ENCODE data around the gene ATPAF2. TPM values are rescaled to one million over a fixed set of nuclear protein-coding genes. Genes with fewer than 3 reads are reported as not detected.

Gene ATPAF2
- total and polyA plus RNA-seq, 2 experiments from 2014 or later, result 24.3 to 25.7 TPM

- peaks cover 18% of the 10 kb centered on the region for H3K79me2 ChIP-seq (replicated peaks; ENCODE audit: insufficient read depth)
These were observed 7.0 kb downstream of the ATPAF2 start for GRCh38 chr17:18031955-18032354.

GRCh38 chr17:18028952-18029540, 9.9 kb downstream of the ATPAF2 start:
- Histone ChIP-seq H3K36me3 (ENCODE audit: insufficient read depth) (no peaks in the 10 kb centered on the region), H3F3A (replicated peaks; ENCODE audit: low read depth) (no peaks in the 10 kb centered on the region), H3K4me2 (no peak overlapping the region), H3K27ac (ENCODE audit: low read depth) (no peak overlapping the region), H3K4me3 (no peak overlapping the region), H3K79me2 (replicated peaks; ENCODE audit: insufficient read depth) (peaks cover 9% of the 10 kb centered on the region; the same call in 1 of the 2 replicates), H3K9me2 (ENCODE audit: insufficient read depth) (no peaks in the 10 kb centered on the region), H3K27me3 (ENCODE audit: insufficient read depth) (no peaks in the 10 kb centered on the region), H2AFZ (no peak overlapping the region), H4K20me1 (replicated peaks; ENCODE audit: insufficient read depth) (no peaks in the 10 kb centered on the region), H3K4me1 (ENCODE audit: insufficient read depth) (no peaks in the 10 kb centered on the region)
- Mint-ChIP-seq H3K9me3 (no peaks in the 10 kb centered on the region), H3K4me3 (no peak overlapping the region), H3K27me3 (ENCODE audit: insufficient read depth, low read depth, poor library complexity) (peaks cover 4% of the 10 kb centered on the region), H3K36me3 (ENCODE audit: low read depth) (no peaks in the 10 kb centered on the region), H3K27ac (no peak overlapping the region), H3K4me1 (no peaks in the 10 kb centered on the region; the same call in 2 of the 3 replicates)
- DNase-seq (ENCODE audit: low spot score) (no peak), ATAC-seq (no peak)
- TF ChIP-seq EZH2phosphoT487 (IDR thresholded peaks at IDR 0.05; ENCODE audit: unreplicated experiment) (no peak), ZNF331 (CRISPR knock-in tag; IDR thresholded peaks at IDR 0.05; ENCODE audit: low read depth) (no peak), ZNF462 (CRISPR knock-in tag; IDR thresholded peaks at IDR 0.05) (no peak), NANOG (IDR thresholded peaks at IDR 0.05; ENCODE audit: borderline replicate concordance) (no peak), POLR2AphosphoS5 (IDR thresholded peaks at IDR 0.05; ENCODE audit: low read depth) (no peak), CREB1 (CRISPR knock-in tag; IDR thresholded peaks at IDR 0.05; ENCODE audit: low read depth) (no peak), ZNF114 (CRISPR knock-in tag; IDR thresholded peaks at IDR 0.05) (no peak)

More at GRCh38 chr17:18031955-18032354, 7.0 kb downstream of the ATPAF2 start:
- Mint-ChIP-seq H3K27me3 (ENCODE audit: insufficient read depth, low read depth, poor library complexity) (peaks cover 2% of the 10 kb centered on the region), H3K27ac (no peak overlapping the region), H3K36me3 (ENCODE audit: low read depth) (no peaks in the 10 kb centered on the region), H3K9me3 (no peaks in the 10 kb centered on the region), H3K4me1 (no peaks in the 10 kb centered on the region; the same call in 2 of the 3 replicates), H3K4me3 (no peak overlapping the region)
- ATAC-seq (no peak), DNase-seq (ENCODE audit: low spot score) (no peak)
- Histone ChIP-seq H3K9me2 (ENCODE audit: insufficient read depth) (no peaks in the 10 kb centered on the region), H2AFZ (no peak overlapping the region), H3K36me3 (ENCODE audit: insufficient read depth) (no peaks in the 10 kb centered on the region), H3K4me3 (no peak overlapping the region), H3K27me3 (ENCODE audit: insufficient read depth) (no peaks in the 10 kb centered on the region), H3K4me1 (ENCODE audit: insufficient read depth) (no peaks in the 10 kb centered on the region), H3K27ac (ENCODE audit: low read depth) (no peak overlapping the region), H3F3A (replicated peaks; ENCODE audit: low read depth) (no peaks in the 10 kb centered on the region), H4K20me1 (replicated peaks; ENCODE audit: insufficient read depth) (no peaks in the 10 kb centered on the region; the same call in 1 of the 2 replicates), H3K4me2 (no peak overlapping the region)
- TF ChIP-seq ETS1 (IDR thresholded peaks at IDR 0.05) (no peak), POLR2AphosphoS5 (IDR thresholded peaks at IDR 0.05; ENCODE audit: low read depth) (no peak)
